Measurements from ENCODE around the gene SIPA1.

- no peak for TF ChIP-seq CTCF (conservative IDR thresholded peaks at IDR 0.05; ENCODE audit: low read length)
- no peak for TF ChIP-seq EZH2phosphoT487 (IDR thresholded peaks at IDR 0.05; ENCODE audit: borderline replicate concordance, low read depth, low read length)
Observed at GRCh38 chr11:65591939-65592857, 45.7 kb upstream of the SIPA1 start.
